IMR-90 (cell line): ENCODE results near the gene LRRC14B. TPM values are rescaled to one million over a fixed set of nuclear protein-coding genes. Genes with fewer than 3 reads are reported as not detected.

ENCODE experiments used
- ATAC-seq: fragments of 200-7000 bp; cut with Tn5 transposase; 2 replicates; pipeline ENCODE4 v1.9.1; 2020; ENCODE audit warnings: low read depth, mild to moderate bottlenecking, moderate library complexity
- BruUV-seq: library from RNA; stranded (reverse); fragments of 400-500 nt; replicated peaks from 2 replicates; lab custom pipeline; 2021; lab: Mats Ljungman, UMichigan
- CTCF ChIA-PET: fragments of 300-600 bp; formaldehyde crosslinking; extraction: SDS; loops from one replicate; lab custom pipeline; 2021; ENCODE audit warnings: antibody characterized with exemption; lab: Yijun Ruan, JAX
- POLR2A ChIA-PET: fragments of 300-600 bp; sonication (Branson Sonifier 250); formaldehyde crosslinking; loops from one replicate; lab custom pipeline; 2022; ENCODE audit warnings: antibody characterized with exemption; ENCODE audit not compliant: unreplicated experiment; lab: Charles Lee
- DNase-seq: peaks from one replicate; pipeline ENCODE4 v3.0.0; 2013
- H2AFZ ChIP-seq: replicated peaks from 2 replicates; pipeline ENCODE3; 2013; ENCODE audit warnings: low read length, mild to moderate bottlenecking; ENCODE audit not compliant: poor library complexity
- H2AK5ac ChIP-seq: 2 replicates; pipeline ENCODE4 v1.6.1; 2013; ENCODE audit warnings: low read depth, low read length, inconsistent platforms
- H2AK9ac ChIP-seq: replicated peaks from 2 replicates; pipeline ENCODE3; 2013; ENCODE audit warnings: mild to moderate bottlenecking, low read depth, low read length, moderate library complexity; ENCODE audit not compliant: poor library complexity
- H2BK120ac ChIP-seq: 2 replicates; pipeline ENCODE4 v1.6.1; 2013; ENCODE audit warnings: low read depth, low read length, inconsistent platforms
- H2BK15ac ChIP-seq: 3 replicates; pipeline ENCODE4 v1.6.1; 2013; ENCODE audit warnings: low read depth, low read length, inconsistent platforms
- H2BK20ac ChIP-seq: 2 replicates; pipeline ENCODE4 v1.6.1; 2013; ENCODE audit warnings: low read depth, mild to moderate bottlenecking, inconsistent platforms, low read length, moderate library complexity
- H2BK5ac ChIP-seq: 2 replicates; pipeline ENCODE4 v1.6.1; 2013; ENCODE audit warnings: mild to moderate bottlenecking, low read depth, low read length, inconsistent platforms; ENCODE audit not compliant: poor library complexity, severe bottlenecking
- H3K14ac ChIP-seq: replicated peaks from 2 replicates; pipeline ENCODE4 v1.6.1; 2013; ENCODE audit warnings: low read depth, low read length, inconsistent platforms
- H3K18ac ChIP-seq: 2 replicates; pipeline ENCODE4 v1.6.1; 2013; ENCODE audit warnings: low read depth, low read length, control low read depth
- H3K23ac ChIP-seq: 2 replicates; pipeline ENCODE4 v1.6.1; 2013; ENCODE audit warnings: low read depth, low read length, inconsistent platforms
- H3K27ac ChIP-seq: 2 replicates; pipeline ENCODE4 v1.5.1; 2013; ENCODE audit warnings: mild to moderate bottlenecking, control low read depth, low read length; ENCODE audit not compliant: insufficient read depth
- H3K27me3 ChIP-seq: 2 replicates; pipeline ENCODE4 v1.6.1; 2013; ENCODE audit warnings: low read length; ENCODE audit not compliant: control insufficient read depth, insufficient read depth
- H3K36me3 ChIP-seq: 2 replicates; pipeline ENCODE4 v1.6.1; 2013; ENCODE audit warnings: low read length, mixed read lengths; ENCODE audit not compliant: control insufficient read depth, insufficient read depth
- H3K4ac ChIP-seq: 2 replicates; pipeline ENCODE4 v1.6.1; 2013; ENCODE audit warnings: low read depth, low read length, inconsistent platforms
- H3K4me1 ChIP-seq: 2 replicates; pipeline ENCODE4 v1.6.1; 2013; ENCODE audit warnings: low read length, mixed read lengths; ENCODE audit not compliant: control insufficient read depth, insufficient read depth
- H3K4me2 ChIP-seq: 2 replicates; pipeline ENCODE4 v1.6.1; 2013; ENCODE audit warnings: low read depth, mild to moderate bottlenecking, control low read depth, low read length, moderate library complexity
- H3K4me3 ChIP-seq: 2 replicates; pipeline ENCODE4 v1.5.1; 2013; ENCODE audit warnings: low read depth, mild to moderate bottlenecking, control low read depth, low read length, moderate library complexity; ENCODE audit not compliant: insufficient read depth
- H3K56ac ChIP-seq: 2 replicates; pipeline ENCODE4 v1.6.1; 2013; ENCODE audit warnings: low read length, inconsistent platforms; ENCODE audit not compliant: insufficient read depth; ENCODE audit errors: extremely low read depth
- H3K79me1 ChIP-seq, 2 experiments: 2 replicates each; pipeline ENCODE4 v1.6.1; 2013; ENCODE audit warnings: low read length in 2 of 2, inconsistent platforms in 1 of 2, low read depth in 1 of 2
- H3K9ac ChIP-seq: 2 replicates; pipeline ENCODE4 v1.6.1; 2013; ENCODE audit warnings: low read depth, low read length, control low read depth
- H3K9me1 ChIP-seq: 2 replicates; pipeline ENCODE4 v1.6.1; 2013; ENCODE audit warnings: low read length, inconsistent platforms; ENCODE audit not compliant: insufficient read depth
- H3K9me3 ChIP-seq: 2 replicates; pipeline ENCODE4 v1.6.1; 2013; ENCODE audit warnings: low read length; ENCODE audit not compliant: control insufficient read depth, insufficient read depth
- H4K20me1 ChIP-seq: 2 replicates; pipeline ENCODE4 v1.6.1; 2013; ENCODE audit warnings: low read length, inconsistent platforms; ENCODE audit not compliant: insufficient read depth
- H4K5ac ChIP-seq: 2 replicates; pipeline ENCODE4 v1.6.1; 2013; ENCODE audit warnings: mild to moderate bottlenecking, low read depth, low read length, control low read depth
- H4K8ac ChIP-seq, 2 experiments: 2 replicates each; pipeline ENCODE4 v1.6.1; 2013; ENCODE audit warnings: low read depth in 2 of 2, low read length in 2 of 2, control low read depth in 1 of 2, inconsistent platforms in 1 of 2
- H4K91ac ChIP-seq: 2 replicates; pipeline ENCODE4 v1.6.1; 2013; ENCODE audit warnings: low read depth, low read length, inconsistent platforms; ENCODE audit not compliant: insufficient read depth
- CTCF ChIP-seq: conservative IDR thresholded peaks from 2 replicates; pipeline ENCODE4 v1.5.1; 2012; ENCODE audit warnings: mild to moderate bottlenecking, low read depth, low read length, improper control_type of control experiment
- FOS ChIP-seq: fragments of 150-350 bp; IDR thresholded peaks from 2 replicates; pipeline ENCODE4 v1.6.1; 2016; ENCODE audit warnings: low read depth, low read length
- RAD21 ChIP-seq: IDR thresholded peaks from 2 replicates; pipeline ENCODE4 v1.6.1; 2012; ENCODE audit warnings: low read length, improper control_type of control experiment
- RFX5 ChIP-seq: IDR thresholded peaks from 2 replicates; pipeline ENCODE4 v1.8.0; 2012; ENCODE audit warnings: low read depth, mild to moderate bottlenecking, low read length, moderate library complexity
- WGBS, 2 experiments: methylation state at CpG; one replicate each; pipeline versions ENCODE4 v1.1.5 to v1.1.7; 2013; ENCODE audit warnings: missing lambda C conversion rate in 2 of 2; ENCODE audit not compliant: insufficient read length in 1 of 2; ENCODE audit errors: extremely low coverage in 2 of 2; 5-methylcytosine and 5-hydroxymethylcytosine counted together
- dilution Hi-C: fragments of 300-500 bp; cut with HindIII; formaldehyde crosslinking; loops from one replicate; pipeline ENCODE4 v1.14.3; 2018; ENCODE audit warnings: low sequenced_read_pairs; ENCODE audit not compliant: unreplicated experiment
- in situ Hi-C: fragments of 300-500 bp; cut with MboI; formaldehyde crosslinking; loops from 3 replicates; pipeline ENCODE4 v1.14.3; 2019; ENCODE audit warnings: low sequenced_read_pairs, inconsistent platforms, mixed read lengths
- intact Hi-C: fragments of 100-400 bp; cut with micrococcal nuclease; formaldehyde crosslinking; loops from 2 replicates; pipeline ENCODE4 v1.10.0; 2022
- polyA plus RNA-seq, 3 experiments: library from polyadenylated mRNA; depleted of rRNA; stranded (reverse); fragments of >200 nt; gene quantifications; 2 replicates each; pipeline ENCODE4 v1.2.3, GENCODE V29; 2012; ENCODE audit warnings: low replicate concordance in 1 of 3
- total RNA-seq: library from RNA; depleted of rRNA; stranded (reverse); fragments of >200 nt; gene quantifications from 2 replicates; pipeline ENCODE4 v1.2.3, GENCODE V29; 2012

Gene LRRC14B
- total and polyA plus RNA-seq, 2 of the 4 experiments (the other 2 are of a cell fraction) = not detected

DNA sequence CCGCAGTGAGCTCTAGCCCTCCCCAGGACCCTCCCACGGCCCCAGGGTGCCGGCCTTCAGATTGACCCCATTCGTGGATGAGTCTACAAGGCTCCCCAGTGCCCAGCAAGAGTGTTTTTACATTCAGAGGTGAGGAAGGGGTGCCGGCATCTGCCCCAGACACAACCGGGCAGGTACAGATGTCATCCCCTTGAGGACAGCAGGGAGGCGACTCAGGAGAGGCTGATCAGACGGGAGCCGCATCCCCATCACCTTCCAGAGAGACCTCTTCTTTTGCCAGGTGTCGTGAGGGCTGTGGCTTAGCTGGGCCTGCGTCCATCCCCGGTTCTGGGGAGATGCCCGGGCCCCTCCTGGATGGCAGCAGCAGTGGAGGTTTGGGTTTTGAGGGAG, 4.3 kb upstream of the LRRC14B start:
- no peaks in the 10 kb centered on the region for H3K9me3 ChIP-seq
- H4K20me1 ChIP-seq = peaks cover 2% of the 10 kb centered on the region; the same call in 1 of the 2 replicates
- no peak overlapping the region for H3K9ac ChIP-seq
- no peak overlapping the region for H3K18ac ChIP-seq
- no peak overlapping the region for H2AK5ac ChIP-seq
- no peak overlapping the region for H3K56ac ChIP-seq
- dilution Hi-C loops = no loop called here
- peaks cover 12% of the 10 kb centered on the region; the same call in 1 of the 2 replicates for H3K27me3 ChIP-seq
- no peak overlapping the region for H2BK20ac ChIP-seq
- WGBS, 2 experiments = 90% methylated on average over 2 of the region's 13 CpGs; no CpG with 5 or more reads in 1 of the 2 experiments
- no peak overlapping the region for H3K27ac ChIP-seq
- no peak overlapping the region for H3K4ac ChIP-seq
- H4K91ac ChIP-seq = no peak overlapping the region
- no peak overlapping the region for H4K5ac ChIP-seq
- H3K4me3 ChIP-seq = no peak overlapping the region
- BruUV-seq = no TSS peak
- H2AK9ac ChIP-seq = no peak overlapping the region
- no peaks in the 10 kb centered on the region for H3K4me1 ChIP-seq
- no peak overlapping the region for H2BK120ac ChIP-seq
- H2BK5ac ChIP-seq = no peak overlapping the region
- TF ChIP-seq CTCF = no peak
- TF ChIP-seq RAD21 = no peak
- TF ChIP-seq RFX5 = no peak
- TF ChIP-seq FOS = no peak
- no peaks in the 10 kb centered on the region for H3K36me3 ChIP-seq
- no peak overlapping the region for H3K23ac ChIP-seq
- in situ Hi-C loops = no loop called here
- H2AFZ ChIP-seq = no peak overlapping the region
- peaks cover 5% of the 10 kb centered on the region; the same call in 1 of the 2 replicates for H3K9me1 ChIP-seq
- ChIA-PET POLR2A (no interaction called here), CTCF (no interaction called here)
- no peak overlapping the region for H3K4me2 ChIP-seq
- ATAC-seq (no peak), DNase-seq (no peak)
- intact Hi-C loops = no loop called here
- no peaks in the 10 kb centered on the region for H3K79me1 ChIP-seq
- no peak overlapping the region for H2BK15ac ChIP-seq
- no peak overlapping the region for H4K8ac ChIP-seq
- no peak overlapping the region for H3K14ac ChIP-seq
